BE2C (cell line): Measurements from ENCODE around the gene MAGEC2.

Source experiments
- DNase-seq: peaks from one replicate; pipeline ENCODE4 v3.0.0-alpha.2; 2020
- H3K27me3 ChIP-seq: fragments of 250-450 bp; sonication (Bioruptor Pico); 2 replicates; pipeline ENCODE4 v1.5.1; 2020; ENCODE audit warnings: mild to moderate bottlenecking
- H3K36me3 ChIP-seq: fragments of 250-450 bp; sonication (Bioruptor Pico); 2 replicates; pipeline ENCODE4 v1.5.1; 2020; ENCODE audit warnings: mild to moderate bottlenecking
- H3K4me1 ChIP-seq: fragments of 250-450 bp; sonication (Bioruptor Pico); 2 replicates; pipeline ENCODE4 v1.5.1; 2020
- H3K4me3 ChIP-seq: 2 replicates; pipeline ENCODE4 v1.5.1; 2011; ENCODE audit warnings: low read depth, low read length
- H3K9me3 ChIP-seq: fragments of 250-450 bp; sonication (Bioruptor Pico); 2 replicates; pipeline ENCODE4 v1.5.1; 2020
- TF ChIP-seq, protein P1 (sequence below): IDR thresholded peaks from 2 replicates; pipeline ENCODE4 v1.5.1; 2012; ENCODE audit warnings: mild to moderate bottlenecking, low read depth, low read length

Gene MAGEC2

DNA sequence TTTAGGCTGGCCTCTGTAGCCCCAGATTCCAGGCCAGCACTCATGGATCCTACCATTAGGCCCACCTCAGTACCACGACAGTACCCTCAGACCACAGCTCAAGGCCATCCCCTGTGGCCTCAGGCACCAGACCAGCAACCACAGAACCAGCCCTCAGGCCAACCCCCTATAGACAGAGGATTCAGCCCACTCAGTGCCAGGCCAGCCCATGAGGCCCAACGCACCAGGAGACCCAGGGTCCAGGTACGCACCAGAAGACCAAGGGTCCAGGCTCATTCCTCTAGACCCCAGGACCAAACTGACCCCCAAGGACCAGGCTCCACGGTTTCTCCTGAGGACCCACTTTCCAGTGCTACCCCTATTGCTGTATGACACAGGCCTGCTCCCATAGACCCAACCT, 39.5 kb upstream of the MAGEC2 start:
- no peak overlapping the region for H3K4me3 ChIP-seq
- DNase-seq: no peak
- TF ChIP-seq, protein P1, sequence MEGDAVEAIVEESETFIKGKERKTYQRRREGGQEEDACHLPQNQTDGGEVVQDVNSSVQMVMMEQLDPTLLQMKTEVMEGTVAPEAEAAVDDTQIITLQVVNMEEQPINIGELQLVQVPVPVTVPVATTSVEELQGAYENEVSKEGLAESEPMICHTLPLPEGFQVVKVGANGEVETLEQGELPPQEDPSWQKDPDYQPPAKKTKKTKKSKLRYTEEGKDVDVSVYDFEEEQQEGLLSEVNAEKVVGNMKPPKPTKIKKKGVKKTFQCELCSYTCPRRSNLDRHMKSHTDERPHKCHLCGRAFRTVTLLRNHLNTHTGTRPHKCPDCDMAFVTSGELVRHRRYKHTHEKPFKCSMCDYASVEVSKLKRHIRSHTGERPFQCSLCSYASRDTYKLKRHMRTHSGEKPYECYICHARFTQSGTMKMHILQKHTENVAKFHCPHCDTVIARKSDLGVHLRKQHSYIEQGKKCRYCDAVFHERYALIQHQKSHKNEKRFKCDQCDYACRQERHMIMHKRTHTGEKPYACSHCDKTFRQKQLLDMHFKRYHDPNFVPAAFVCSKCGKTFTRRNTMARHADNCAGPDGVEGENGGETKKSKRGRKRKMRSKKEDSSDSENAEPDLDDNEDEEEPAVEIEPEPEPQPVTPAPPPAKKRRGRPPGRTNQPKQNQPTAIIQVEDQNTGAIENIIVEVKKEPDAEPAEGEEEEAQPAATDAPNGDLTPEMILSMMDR: no peak
- no peaks in the 10 kb centered on the region for H3K27me3 ChIP-seq
- no peaks in the 10 kb centered on the region for H3K4me1 ChIP-seq
- no peaks in the 10 kb centered on the region for H3K36me3 ChIP-seq
- no peaks in the 10 kb centered on the region for H3K9me3 ChIP-seq

DNA sequence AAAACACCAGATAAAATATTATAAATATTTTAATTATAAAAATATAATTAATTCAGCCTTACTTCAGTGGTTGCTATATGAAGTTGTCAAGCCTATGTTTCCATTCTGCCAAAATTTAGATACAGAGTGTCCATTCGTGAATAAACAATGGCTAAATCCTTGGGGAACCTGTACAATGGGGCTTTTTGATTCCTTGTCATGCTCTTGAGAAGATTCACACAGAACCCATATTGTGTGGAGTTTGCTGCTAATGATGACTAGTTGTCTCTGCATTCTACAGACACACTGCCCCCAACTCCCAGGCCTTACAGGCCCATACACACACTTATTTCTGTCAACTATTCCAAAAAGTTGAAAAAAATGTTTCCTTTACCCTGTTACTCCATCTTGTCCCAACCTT, 33.4 kb upstream of the MAGEC2 start:
- no peak for DNase-seq
- Histone ChIP-seq H3K27me3 (no peaks in the 10 kb centered on the region), H3K4me1 (no peaks in the 10 kb centered on the region), H3K9me3 (no peaks in the 10 kb centered on the region), H3K36me3 (no peaks in the 10 kb centered on the region), H3K4me3 (no peak overlapping the region)
- TF ChIP-seq, protein P1: no peak

DNA sequence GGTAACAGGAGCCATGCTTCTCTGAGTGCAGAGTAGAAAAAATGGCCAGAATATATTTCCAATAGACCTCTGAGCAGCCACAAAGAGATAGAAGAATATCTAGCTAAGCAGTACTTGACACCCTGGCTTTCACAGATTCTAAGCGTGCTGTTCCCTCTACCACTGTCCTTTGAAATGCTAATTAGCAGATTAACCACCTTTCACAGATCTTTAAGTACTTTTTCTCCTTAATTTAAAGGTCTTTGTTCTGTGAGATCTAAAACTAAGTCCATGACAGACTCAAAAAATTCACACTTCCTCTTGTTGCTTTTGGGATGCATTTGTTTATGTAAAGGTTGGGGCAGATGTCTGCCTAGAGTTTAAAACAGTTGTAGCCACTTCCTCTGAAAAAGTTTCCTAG, 28.3 kb upstream of the MAGEC2 start:
- no peak for DNase-seq
- Histone ChIP-seq H3K4me3 (no peak overlapping the region), H3K9me3 (no peaks in the 10 kb centered on the region), H3K4me1 (no peaks in the 10 kb centered on the region), H3K27me3 (no peaks in the 10 kb centered on the region), H3K36me3 (no peaks in the 10 kb centered on the region)
- TF ChIP-seq, protein P1: no peak

DNA sequence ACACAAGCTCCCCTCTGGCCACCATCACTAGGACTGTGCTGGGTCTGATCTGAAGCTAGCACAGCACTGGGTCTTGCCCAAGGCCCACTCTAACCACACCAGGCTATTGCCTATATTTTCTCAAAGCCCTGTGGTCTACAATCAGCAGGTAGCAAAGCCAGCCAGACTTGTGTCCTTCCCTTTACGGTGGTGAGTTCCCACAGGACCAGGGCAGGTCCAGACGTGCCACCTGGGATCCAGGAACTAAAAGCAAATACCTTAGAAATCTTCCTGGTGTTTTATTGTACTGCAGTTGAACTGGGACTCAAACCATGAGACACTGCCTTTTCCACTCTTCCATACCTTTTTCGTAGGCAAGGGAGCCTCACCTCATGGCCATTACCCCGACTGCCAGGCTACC, 9.0 kb upstream of the MAGEC2 start:
- Histone ChIP-seq H3K9me3 (no peaks in the 10 kb centered on the region), H3K4me1 (no peaks in the 10 kb centered on the region), H3K36me3 (no peaks in the 10 kb centered on the region), H3K27me3 (no peaks in the 10 kb centered on the region), H3K4me3 (no peak overlapping the region)
- no peak for DNase-seq
- TF ChIP-seq, protein P1: no peak

DNA sequence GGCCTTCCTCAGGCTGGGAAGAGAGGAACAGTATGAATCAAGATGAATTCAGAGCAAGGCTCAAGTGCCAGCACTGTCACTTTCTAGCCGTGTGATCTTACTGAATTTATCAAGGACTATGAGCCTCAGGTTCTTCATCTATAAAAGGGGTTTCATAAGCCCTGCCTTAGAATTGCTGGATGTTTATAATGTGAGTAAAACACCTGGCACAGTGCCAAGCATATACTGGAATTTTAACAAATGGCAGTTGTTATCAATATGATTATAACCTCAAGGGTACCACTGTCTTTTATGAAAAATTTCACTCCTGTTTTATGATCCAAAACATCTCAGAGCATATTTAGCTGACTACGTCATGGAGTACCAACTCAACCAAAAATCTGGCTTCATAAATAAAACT, 4.0 kb downstream of the MAGEC2 start:
- no peak for DNase-seq
- H3K36me3 ChIP-seq: no peaks in the 10 kb centered on the region
- H3K4me1 ChIP-seq: no peaks in the 10 kb centered on the region
- TF ChIP-seq, protein P1: no peak
- no peaks in the 10 kb centered on the region for H3K27me3 ChIP-seq
- H3K4me3 ChIP-seq: no peak overlapping the region
- H3K9me3 ChIP-seq: no peaks in the 10 kb centered on the region

DNA sequence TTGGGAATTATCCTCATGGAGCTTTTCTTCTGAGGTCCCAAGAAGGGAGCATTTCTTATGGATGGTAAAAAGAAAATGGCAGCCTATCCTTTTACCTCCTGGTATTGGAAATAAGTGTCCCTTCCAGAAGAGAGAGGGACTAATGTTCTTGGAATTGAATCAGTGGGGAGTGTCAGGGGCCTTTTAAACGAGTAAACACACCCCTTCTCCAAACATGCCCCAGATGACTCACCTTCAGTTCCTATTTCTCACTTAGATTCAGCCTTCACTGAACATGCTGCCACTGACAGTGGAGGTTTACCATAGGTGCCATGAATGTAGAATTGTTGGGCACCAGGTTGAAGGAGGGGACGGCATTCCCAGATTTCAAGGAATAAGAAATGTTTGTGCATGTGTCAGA, 19.0 kb downstream of the MAGEC2 start:
- TF ChIP-seq, protein P1: no peak
- no peak for DNase-seq
- H3K36me3 ChIP-seq: no peaks in the 10 kb centered on the region

More for the DNA sequence above, 19.0 kb downstream of the MAGEC2 start:
- H3K4me1 ChIP-seq: no peaks in the 10 kb centered on the region
- H3K27me3 ChIP-seq: no peaks in the 10 kb centered on the region
- H3K9me3 ChIP-seq: no peaks in the 10 kb centered on the region
- H3K4me3 ChIP-seq: no peak overlapping the region
